Activated CD4-positive, alpha-beta T cell treated with anti-CD3 and anti-CD28 coated beads, Interleukin-2, amount 50 U/mL, for 1 hour (primary cell): ENCODE measurements around the gene ITGA7.

Experiments
- DNase-seq: peaks from one replicate; pipeline ENCODE4 v3.0.0-alpha.2; 2020

Gene ITGA7

GRCh38 chr12:55636116-55636655, 71.5 kb downstream of the ITGA7 start:
- DNase-seq: no peak
